Caco-2 (cell line): ENCODE data around the gene PCCB. TPM values are rescaled to one million over a fixed set of nuclear protein-coding genes. Genes with fewer than 3 reads are reported as not detected.

Experiments used
- BruUV-seq: library from RNA; stranded (reverse); fragments of 400-500 nt; replicated peaks from 2 replicates; lab custom pipeline; 2021; lab: Mats Ljungman, UMichigan
- CTCF ChIA-PET: fragments of 300-600 bp; sonication (Branson Sonifier 250); formaldehyde crosslinking; loops from one replicate; lab custom pipeline; 2022; ENCODE audit warnings: antibody characterized with exemption; lab: Charles Lee
- POLR2A ChIA-PET: fragments of 300-600 bp; sonication (Branson Sonifier 250); formaldehyde crosslinking; loops from one replicate; lab custom pipeline; 2022; ENCODE audit warnings: antibody characterized with exemption; lab: Charles Lee
- DNase-seq, 2 experiments: peaks; one replicate each; pipeline versions ENCODE4 v3.0.0 to v3.0.0-alpha.2; 2020 to 2022
- H3K27me3 ChIP-seq: replicated peaks from 2 replicates; pipeline ENCODE4 v1.6.0; 2011; ENCODE audit warnings: low read length; ENCODE audit not compliant: control insufficient read depth, insufficient read depth
- H3K36me3 ChIP-seq: 2 replicates; pipeline ENCODE4 v1.5.1; 2011; ENCODE audit warnings: low read length; ENCODE audit not compliant: control insufficient read depth, insufficient read depth
- H3K4me1 ChIP-seq: fragments of 250-450 bp; sonication (Bioruptor Pico); 2 replicates; pipeline ENCODE4 v1.5.1; 2020; ENCODE audit warnings: mild to moderate bottlenecking
- H3K4me3 ChIP-seq: 2 replicates; pipeline ENCODE4 v1.5.1; 2011; ENCODE audit warnings: low read depth, mild to moderate bottlenecking, control low read depth, low read length
- H3K9me3 ChIP-seq: fragments of 250-450 bp; sonication (Bioruptor Pico); 2 replicates; pipeline ENCODE4 v1.5.1; 2020; ENCODE audit warnings: mild to moderate bottlenecking, moderate library complexity
- H3K27ac Mint-ChIP-seq: one replicate; pipeline ENCODE4 v1.8.0; 2022; ENCODE audit warnings: mixed read lengths; ENCODE audit not compliant: unreplicated experiment
- H3K27me3 Mint-ChIP-seq: one replicate; pipeline ENCODE4 v1.8.0; 2022; ENCODE audit warnings: mixed read lengths; ENCODE audit not compliant: insufficient read depth, unreplicated experiment
- H3K36me3 Mint-ChIP-seq: one replicate; pipeline ENCODE4 v1.8.0; 2022; ENCODE audit warnings: mild to moderate bottlenecking, mixed read lengths; ENCODE audit not compliant: insufficient read depth, unreplicated experiment
- H3K4me1 Mint-ChIP-seq: one replicate; pipeline ENCODE4 v1.8.0; 2022; ENCODE audit warnings: low read depth, mixed read lengths; ENCODE audit not compliant: unreplicated experiment
- H3K4me3 Mint-ChIP-seq: one replicate; pipeline ENCODE4 v1.8.0; 2022; ENCODE audit warnings: mild to moderate bottlenecking, moderate library complexity, mixed read lengths; ENCODE audit not compliant: unreplicated experiment
- H3K9me3 Mint-ChIP-seq: one replicate; pipeline ENCODE4 v1.8.0; 2022; ENCODE audit warnings: mixed read lengths; ENCODE audit not compliant: unreplicated experiment
- intact Hi-C: fragments of 100-400 bp; cut with micrococcal nuclease; formaldehyde crosslinking; loops from one replicate; pipeline ENCODE4 v1.10.0; 2022; ENCODE audit not compliant: unreplicated experiment
- total RNA-seq: library from RNA; stranded (reverse); gene quantifications from 2 replicates; pipeline ENCODE4 v1.2.3, GENCODE V29; 2022
- TF ChIP-seq, protein P1 (sequence below), 2 experiments: fragments of 200-600 bp in 1 of 2; IDR thresholded peaks; 1 replicate in 1 of 2; 2 replicates in 1 of 2; pipeline versions ENCODE4 v1.5.1 to v1.8.0; 2011 to 2022; ENCODE audit warnings: antibody characterized with exemption in 1 of 2, control low read depth in 1 of 2, inconsistent platforms in 1 of 2, low read depth in 1 of 2, low read length in 1 of 2, mild to moderate bottlenecking in 1 of 2, moderate library complexity in 1 of 2; ENCODE audit not compliant: insufficient read depth in 1 of 2, severe bottlenecking in 1 of 2, unreplicated experiment in 1 of 2

PCCB gene
- total RNA-seq, 1 experiment from 2014 or later: 45.5 TPM

DNA sequence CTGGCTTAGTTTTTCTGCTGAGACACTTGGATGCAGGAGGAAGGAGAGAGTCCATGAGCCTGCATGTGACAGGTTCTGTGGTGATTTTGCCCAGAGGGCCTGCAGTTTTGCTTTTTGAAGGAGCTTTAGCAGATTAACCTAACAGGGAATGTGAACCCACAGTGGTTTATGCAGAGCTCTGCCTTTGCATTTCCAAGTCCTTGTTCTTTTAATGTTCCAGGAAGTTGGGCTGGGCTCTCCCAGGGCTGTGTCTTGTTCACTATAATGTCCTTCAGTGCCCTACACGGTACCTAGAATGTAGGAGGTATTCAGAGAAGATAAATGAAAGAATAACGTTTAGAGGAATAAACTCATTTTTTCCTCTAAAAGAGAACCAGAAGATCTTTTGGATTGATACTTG is 50.3 kb downstream of the PCCB start:
- intact Hi-C loops: no loop called here
- H3K4me1 ChIP-seq: no peaks in the 10 kb centered on the region
- TF ChIP-seq, protein P1, sequence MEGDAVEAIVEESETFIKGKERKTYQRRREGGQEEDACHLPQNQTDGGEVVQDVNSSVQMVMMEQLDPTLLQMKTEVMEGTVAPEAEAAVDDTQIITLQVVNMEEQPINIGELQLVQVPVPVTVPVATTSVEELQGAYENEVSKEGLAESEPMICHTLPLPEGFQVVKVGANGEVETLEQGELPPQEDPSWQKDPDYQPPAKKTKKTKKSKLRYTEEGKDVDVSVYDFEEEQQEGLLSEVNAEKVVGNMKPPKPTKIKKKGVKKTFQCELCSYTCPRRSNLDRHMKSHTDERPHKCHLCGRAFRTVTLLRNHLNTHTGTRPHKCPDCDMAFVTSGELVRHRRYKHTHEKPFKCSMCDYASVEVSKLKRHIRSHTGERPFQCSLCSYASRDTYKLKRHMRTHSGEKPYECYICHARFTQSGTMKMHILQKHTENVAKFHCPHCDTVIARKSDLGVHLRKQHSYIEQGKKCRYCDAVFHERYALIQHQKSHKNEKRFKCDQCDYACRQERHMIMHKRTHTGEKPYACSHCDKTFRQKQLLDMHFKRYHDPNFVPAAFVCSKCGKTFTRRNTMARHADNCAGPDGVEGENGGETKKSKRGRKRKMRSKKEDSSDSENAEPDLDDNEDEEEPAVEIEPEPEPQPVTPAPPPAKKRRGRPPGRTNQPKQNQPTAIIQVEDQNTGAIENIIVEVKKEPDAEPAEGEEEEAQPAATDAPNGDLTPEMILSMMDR (IDR thresholded peaks at IDR 0.05; ENCODE audit: insufficient read depth in 1 of 2, low read depth in 1 of 2, low read length in 1 of 2, severe bottlenecking in 1 of 2, unreplicated experiment in 1 of 2): no peak
- ChIA-PET CTCF (no interaction called here), POLR2A (no interaction called here)
- H3K4me3 Mint-ChIP-seq: no peak overlapping the region
- no peaks in the 10 kb centered on the region for H3K27me3 Mint-ChIP-seq
- peaks cover 4% of the 10 kb centered on the region for H3K36me3 Mint-ChIP-seq
- H3K9me3 Mint-ChIP-seq: no peaks in the 10 kb centered on the region
- H3K27me3 ChIP-seq: no peaks in the 10 kb centered on the region
- no peak overlapping the region for H3K4me3 ChIP-seq
- DNase-seq: no peak
- H3K9me3 ChIP-seq: no peaks in the 10 kb centered on the region
- H3K36me3 ChIP-seq: peaks cover 1% of the 10 kb centered on the region
- H3K27ac Mint-ChIP-seq: no peak overlapping the region
- no peaks in the 10 kb centered on the region for H3K4me1 Mint-ChIP-seq
- BruUV-seq: no TSS peak

DNA sequence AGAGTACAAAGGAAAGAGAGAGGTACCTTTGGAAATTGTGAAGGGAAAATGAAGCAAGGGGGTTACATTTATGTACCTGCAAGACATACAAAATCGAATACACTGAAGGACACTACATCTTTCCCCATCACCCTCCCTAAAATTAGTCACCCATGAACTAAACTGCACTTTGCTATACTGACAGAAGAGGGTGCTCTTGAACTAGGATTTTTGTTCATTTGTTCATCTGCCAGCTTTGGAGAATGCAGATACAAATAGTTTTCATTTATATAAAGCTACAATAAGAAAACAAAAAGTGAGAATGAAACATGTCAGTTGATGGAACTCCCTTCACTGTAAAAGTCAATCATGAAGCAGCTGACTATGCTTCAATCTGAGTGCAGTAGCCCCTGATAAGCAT is 55.7 kb downstream of the PCCB start:
- POLR2A ChIA-PET: no interaction called here
- H3K4me3 ChIP-seq: no peak overlapping the region
- no peaks in the 10 kb centered on the region for H3K4me1 ChIP-seq
- H3K4me1 Mint-ChIP-seq: no peaks in the 10 kb centered on the region
- no peaks in the 10 kb centered on the region for H3K9me3 ChIP-seq
- CTCF ChIA-PET: no interaction called here
- intact Hi-C loops: no loop called here
- no peaks in the 10 kb centered on the region for H3K27me3 Mint-ChIP-seq
- no TSS peak for BruUV-seq
- no peaks in the 10 kb centered on the region for H3K27me3 ChIP-seq
- H3K36me3 ChIP-seq: no peaks in the 10 kb centered on the region
- H3K4me3 Mint-ChIP-seq: no peak overlapping the region
- H3K27ac Mint-ChIP-seq: no peak overlapping the region
- DNase-seq: no peak
- peaks cover 20% of the 10 kb centered on the region for H3K9me3 Mint-ChIP-seq
- TF ChIP-seq, protein P1 (IDR thresholded peaks at IDR 0.05; ENCODE audit: insufficient read depth in 1 of 2, low read depth in 1 of 2, low read length in 1 of 2, severe bottlenecking in 1 of 2, unreplicated experiment in 1 of 2): no peak
- H3K36me3 Mint-ChIP-seq: no peaks in the 10 kb centered on the region

DNA sequence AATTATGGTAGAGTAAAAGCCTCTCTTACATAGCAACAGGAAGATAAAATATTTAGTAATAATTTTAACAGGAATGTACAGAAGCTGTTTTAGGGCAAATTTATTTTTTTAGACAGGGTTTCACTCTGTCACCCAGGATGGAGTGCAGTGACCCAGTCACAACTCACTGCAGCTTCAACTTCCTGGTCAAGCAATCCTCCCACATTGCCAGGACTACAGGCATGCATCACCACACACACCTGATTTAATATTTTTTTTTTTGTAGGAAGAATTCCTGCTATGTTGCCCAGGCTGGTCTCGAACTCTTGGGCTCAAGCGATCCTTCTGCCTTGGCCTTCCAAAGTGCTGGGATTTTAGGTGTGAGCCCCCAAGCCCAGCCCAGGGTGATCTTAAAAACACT is 61.1 kb downstream of the PCCB start:
- no peaks in the 10 kb centered on the region for H3K4me1 ChIP-seq
- H3K27me3 Mint-ChIP-seq: no peaks in the 10 kb centered on the region
- H3K9me3 ChIP-seq: no peaks in the 10 kb centered on the region
- ChIA-PET POLR2A (no interaction called here), CTCF (no interaction called here)
- no peak overlapping the region for H3K4me3 ChIP-seq
- H3K36me3 Mint-ChIP-seq: no peaks in the 10 kb centered on the region
- peaks cover 13% of the 10 kb centered on the region for H3K9me3 Mint-ChIP-seq
- DNase-seq: no peak
- TF ChIP-seq, protein P1 (IDR thresholded peaks at IDR 0.05; ENCODE audit: insufficient read depth in 1 of 2, low read depth in 1 of 2, low read length in 1 of 2, severe bottlenecking in 1 of 2, unreplicated experiment in 1 of 2): no peak
- no peak overlapping the region for H3K4me3 Mint-ChIP-seq
- intact Hi-C loops: no loop called here
- H3K36me3 ChIP-seq: no peaks in the 10 kb centered on the region
- H3K27ac Mint-ChIP-seq: no peak overlapping the region
- H3K27me3 ChIP-seq: no peaks in the 10 kb centered on the region
- H3K4me1 Mint-ChIP-seq: no peaks in the 10 kb centered on the region
- no TSS peak for BruUV-seq
